Bronchial epithelial cell (primary cell): ENCODE results near the gene NKPD1. TPM values are rescaled to one million over a fixed set of nuclear protein-coding genes. Genes with fewer than 3 reads are reported as not detected.

Source experiments
- DNase-seq: peaks from one replicate; pipeline ENCODE4 v3.0.0-alpha.2; 2010; ENCODE audit warnings: low read depth
- FAIRE-seq: peaks from 2 replicates; lab custom pipeline; 2011; peaks lifted over from hg19 to GRCh38; lab: Jason Lieb, UNC
- H3K27me3 ChIP-seq: 2 replicates; pipeline ENCODE4 v1.5.1; 2011; ENCODE audit warnings: low read length; ENCODE audit not compliant: control insufficient read depth, insufficient read depth
- H3K36me3 ChIP-seq: 2 replicates; pipeline ENCODE4 v1.5.1; 2011; ENCODE audit warnings: low read length; ENCODE audit not compliant: control insufficient read depth, insufficient read depth
- H3K4me3 ChIP-seq: 2 replicates; pipeline ENCODE4 v1.5.1; 2011; ENCODE audit warnings: mild to moderate bottlenecking, low read depth, low read length, control low read depth
- total RNA-seq: library from RNA; depleted of rRNA; stranded (reverse); fragments of >200 nt; gene quantifications from 2 replicates; pipeline ENCODE4 v1.2.1, GENCODE V29; 2014
- TF ChIP-seq, protein P1 (sequence below): IDR thresholded peaks from 2 replicates; pipeline ENCODE4 v1.5.1; 2011; ENCODE audit warnings: mild to moderate bottlenecking, moderate library complexity, low read length, control low read depth, inconsistent platforms; ENCODE audit not compliant: insufficient read depth, severe bottlenecking

Gene NKPD1
- total RNA-seq, 1 donor from 2014 or later = 0.53 TPM

DNA sequence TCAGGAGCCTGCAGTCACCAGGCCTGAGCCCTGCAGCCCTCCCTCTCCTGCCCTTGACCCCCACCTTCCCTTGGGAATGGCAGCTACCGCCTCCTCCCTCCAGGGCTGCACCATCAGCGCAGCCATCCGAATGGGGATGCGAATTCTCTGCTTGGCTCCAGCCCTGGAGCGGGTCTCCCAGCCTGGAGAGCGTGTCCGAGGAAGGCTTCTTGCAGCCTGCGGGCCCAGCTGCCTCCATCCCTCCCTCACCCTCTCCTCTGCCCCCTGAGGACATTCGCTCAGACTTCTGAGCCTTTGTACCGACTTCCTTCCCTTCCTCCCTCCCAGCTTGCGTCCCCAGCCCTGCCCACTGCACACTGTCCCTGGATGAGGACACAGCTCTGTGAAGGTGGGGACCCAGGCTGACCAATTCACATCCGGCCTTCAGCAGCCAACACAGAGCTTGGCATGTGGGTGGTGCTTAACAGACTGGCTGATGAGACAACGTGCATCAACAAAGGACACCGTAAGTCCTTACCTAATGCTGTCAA lies 6.0 kb upstream of the NKPD1 start:
- H3K36me3 ChIP-seq = no peaks in the 10 kb centered on the region
- FAIRE-seq = peak; percentile 83
- H3K4me3 ChIP-seq = no peak overlapping the region
- DNase-seq = no peak
- no peaks in the 10 kb centered on the region for H3K27me3 ChIP-seq
- TF ChIP-seq, protein P1, sequence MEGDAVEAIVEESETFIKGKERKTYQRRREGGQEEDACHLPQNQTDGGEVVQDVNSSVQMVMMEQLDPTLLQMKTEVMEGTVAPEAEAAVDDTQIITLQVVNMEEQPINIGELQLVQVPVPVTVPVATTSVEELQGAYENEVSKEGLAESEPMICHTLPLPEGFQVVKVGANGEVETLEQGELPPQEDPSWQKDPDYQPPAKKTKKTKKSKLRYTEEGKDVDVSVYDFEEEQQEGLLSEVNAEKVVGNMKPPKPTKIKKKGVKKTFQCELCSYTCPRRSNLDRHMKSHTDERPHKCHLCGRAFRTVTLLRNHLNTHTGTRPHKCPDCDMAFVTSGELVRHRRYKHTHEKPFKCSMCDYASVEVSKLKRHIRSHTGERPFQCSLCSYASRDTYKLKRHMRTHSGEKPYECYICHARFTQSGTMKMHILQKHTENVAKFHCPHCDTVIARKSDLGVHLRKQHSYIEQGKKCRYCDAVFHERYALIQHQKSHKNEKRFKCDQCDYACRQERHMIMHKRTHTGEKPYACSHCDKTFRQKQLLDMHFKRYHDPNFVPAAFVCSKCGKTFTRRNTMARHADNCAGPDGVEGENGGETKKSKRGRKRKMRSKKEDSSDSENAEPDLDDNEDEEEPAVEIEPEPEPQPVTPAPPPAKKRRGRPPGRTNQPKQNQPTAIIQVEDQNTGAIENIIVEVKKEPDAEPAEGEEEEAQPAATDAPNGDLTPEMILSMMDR = no peak

- FAIRE-seq (no peak), DNase-seq (peak; percentile 85)
- no peaks in the 10 kb centered on the region for H3K27me3 ChIP-seq
- TF ChIP-seq, protein P1 = peak; percentile 33
- no peaks in the 10 kb centered on the region for H3K36me3 ChIP-seq
- no peak overlapping the region for H3K4me3 ChIP-seq
These were observed 4.0 kb upstream of the NKPD1 start for GRCh38 chr19:45164577-45165335.

DNA sequence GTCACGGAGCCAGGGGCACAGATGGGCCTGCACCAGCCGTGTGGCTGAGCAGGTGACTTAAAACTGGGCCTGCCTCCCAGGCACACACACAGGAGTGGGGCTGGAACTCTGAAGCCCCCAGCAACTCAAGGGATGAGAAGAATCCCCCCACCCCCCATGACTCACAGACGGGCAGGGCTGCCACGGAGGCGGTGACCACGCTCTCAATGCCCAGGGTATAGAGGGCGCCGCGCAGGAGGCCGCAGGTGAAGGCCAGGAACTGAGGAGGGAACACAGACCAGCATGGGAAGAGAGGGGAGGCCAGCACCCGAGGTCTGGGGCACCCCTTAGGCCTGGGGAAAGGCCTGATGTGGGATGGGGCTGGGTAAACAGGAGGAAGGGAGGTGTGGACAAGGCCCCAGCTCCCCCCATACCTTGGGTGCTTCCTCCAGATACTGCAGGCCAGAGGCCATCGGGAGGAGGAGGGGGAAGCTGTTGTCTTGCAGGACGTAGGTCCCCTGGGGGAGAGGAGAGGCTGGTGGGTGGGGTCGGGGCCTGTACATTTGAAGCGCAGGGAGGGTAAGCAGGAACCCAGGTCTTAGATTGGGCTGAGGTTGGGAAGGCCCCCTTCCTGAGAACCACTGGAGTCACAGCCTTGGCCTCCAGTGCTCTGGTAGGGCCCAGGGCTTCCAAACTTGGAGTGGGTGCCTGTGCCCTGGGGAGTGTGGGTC lies 3.1 kb upstream of the NKPD1 start:
- H3K27me3 ChIP-seq = no peaks in the 10 kb centered on the region
- no peak for DNase-seq
- FAIRE-seq = no peak
- no peaks in the 10 kb centered on the region for H3K36me3 ChIP-seq
- no peak overlapping the region for H3K4me3 ChIP-seq
- TF ChIP-seq, protein P1 = no peak

- TF ChIP-seq, protein P1 = no peak
- H3K36me3 ChIP-seq = no peaks in the 10 kb centered on the region
- no peaks in the 10 kb centered on the region for H3K27me3 ChIP-seq
- DNase-seq (no peak), FAIRE-seq (no peak)
- no peak overlapping the region for H3K4me3 ChIP-seq
These were observed 2.4 kb upstream of the NKPD1 start for GRCh38 chr19:45163156-45163555.

GRCh38 chr19:45162608-45163143 lies 1.9 kb upstream of the NKPD1 start:
- H3K27me3 ChIP-seq = no peaks in the 10 kb centered on the region
- TF ChIP-seq, protein P1 = no peak
- no peaks in the 10 kb centered on the region for H3K36me3 ChIP-seq
- H3K4me3 ChIP-seq = no peak overlapping the region
- FAIRE-seq (no peak), DNase-seq (peak; percentile 59)
